ENCODE data around the gene LONRF2.

LONRF2 gene

DNA sequence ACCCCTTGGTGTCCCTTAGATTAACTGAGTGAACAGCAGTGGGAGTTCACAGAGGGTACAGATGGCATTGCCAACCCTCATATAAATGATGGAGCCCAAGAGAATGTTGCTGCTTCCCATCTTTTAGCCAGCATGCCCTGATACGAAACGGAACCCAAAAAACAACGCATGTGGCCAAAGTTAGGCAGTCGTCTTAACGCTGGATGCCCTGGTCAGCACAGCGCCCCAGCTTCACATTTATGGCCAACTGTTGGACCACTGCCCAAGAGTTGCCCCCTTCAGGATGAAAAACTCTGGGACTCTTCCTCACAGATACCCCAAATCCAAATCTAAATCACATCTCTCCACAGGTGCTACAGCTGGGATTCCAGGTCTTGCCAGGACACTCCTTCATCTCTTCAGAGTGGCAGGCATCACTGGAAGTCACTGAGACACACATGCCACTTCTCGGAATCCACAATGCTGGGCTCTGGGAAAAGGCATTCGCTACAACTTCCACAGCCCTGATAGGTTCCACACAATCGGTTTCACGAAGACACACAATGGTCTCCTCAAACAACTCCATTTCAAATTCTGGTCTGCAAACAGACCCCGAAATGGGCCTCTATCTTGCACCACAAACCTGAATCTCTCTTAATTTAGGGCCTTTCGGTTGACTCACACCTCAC is 44.6 kb downstream of the LONRF2 start:
- no peak for DNase-seq (ENCODE audit: extremely low spot score, insufficient read length, low read depth)
- FAIRE-seq = no peak

DNA sequence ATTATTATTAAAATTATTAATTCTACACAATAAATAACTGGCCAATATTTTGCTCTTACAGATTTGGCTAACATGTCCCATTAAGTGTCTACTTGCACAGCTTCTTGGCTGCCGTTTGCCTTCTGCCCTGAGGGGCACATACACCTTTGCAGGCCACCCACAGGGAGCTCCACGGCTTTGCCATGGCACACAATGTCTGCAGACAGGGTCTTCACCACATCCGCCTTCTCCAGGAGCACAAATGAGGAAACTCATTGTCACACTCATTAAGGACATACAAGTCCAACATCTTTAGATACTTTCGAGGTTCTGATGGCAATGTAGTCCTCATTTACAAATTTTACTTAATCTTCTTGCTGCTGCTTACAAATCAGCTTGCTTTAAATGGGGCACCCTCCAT is 45.6 kb downstream of the LONRF2 start:
- no peak for DNase-seq (ENCODE audit: extremely low spot score, insufficient read length, low read depth)
- no peak for FAIRE-seq

DNA sequence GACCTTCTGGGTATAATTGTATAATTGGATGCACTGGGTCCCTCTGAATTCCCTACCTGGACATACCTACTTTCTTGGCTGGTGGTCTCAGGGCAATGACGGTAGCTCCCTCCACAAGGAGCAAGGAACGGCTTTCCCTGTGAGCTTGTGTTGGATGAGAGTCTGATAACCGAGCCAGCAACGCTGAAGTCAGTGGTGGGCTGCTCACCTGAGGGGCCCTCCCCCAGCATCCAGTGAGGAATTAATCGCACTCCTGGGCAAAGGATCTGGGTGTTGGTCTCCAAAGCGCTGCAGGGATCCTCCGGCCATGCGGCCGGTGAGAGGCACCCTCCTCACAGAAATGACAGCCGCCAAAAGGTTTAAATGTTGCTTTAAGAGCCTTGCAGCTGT is 47.1 kb downstream of the LONRF2 start:
- no peak for DNase-seq (ENCODE audit: extremely low spot score, insufficient read length, low read depth)
- FAIRE-seq = no peak

DNA sequence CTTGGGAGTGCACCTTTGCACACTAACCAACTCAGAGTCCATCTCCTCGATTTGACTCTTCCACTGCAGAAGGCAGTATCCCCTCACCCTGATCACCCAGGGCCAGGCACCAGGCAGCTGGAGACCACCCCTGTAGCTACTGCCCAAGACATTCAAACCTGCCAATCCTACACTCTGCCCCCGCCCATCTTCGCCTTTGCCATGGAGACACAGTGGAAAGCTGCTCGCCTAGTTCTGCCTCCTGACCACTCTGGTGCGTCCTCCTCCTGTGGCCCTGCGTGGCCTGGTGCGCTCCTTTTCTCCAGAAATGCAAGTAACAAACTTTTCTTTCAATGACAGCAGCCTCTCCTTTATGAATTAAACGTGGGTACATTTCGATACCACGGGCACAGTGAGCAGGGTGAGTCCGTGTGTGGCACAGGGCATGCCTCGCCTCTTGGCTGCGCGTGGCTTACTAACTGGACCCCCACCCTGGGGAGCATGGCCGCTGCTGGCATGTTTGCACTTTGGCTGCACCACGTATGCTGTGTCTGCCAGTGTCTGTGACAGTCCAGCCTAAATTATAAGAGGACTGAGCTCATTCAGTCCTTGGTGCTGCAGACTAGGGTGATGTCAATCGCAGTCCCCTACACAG is 47.6 kb downstream of the LONRF2 start:
- no peak for FAIRE-seq
- DNase-seq (ENCODE audit: extremely low spot score, insufficient read length, low read depth) = no peak

DNA sequence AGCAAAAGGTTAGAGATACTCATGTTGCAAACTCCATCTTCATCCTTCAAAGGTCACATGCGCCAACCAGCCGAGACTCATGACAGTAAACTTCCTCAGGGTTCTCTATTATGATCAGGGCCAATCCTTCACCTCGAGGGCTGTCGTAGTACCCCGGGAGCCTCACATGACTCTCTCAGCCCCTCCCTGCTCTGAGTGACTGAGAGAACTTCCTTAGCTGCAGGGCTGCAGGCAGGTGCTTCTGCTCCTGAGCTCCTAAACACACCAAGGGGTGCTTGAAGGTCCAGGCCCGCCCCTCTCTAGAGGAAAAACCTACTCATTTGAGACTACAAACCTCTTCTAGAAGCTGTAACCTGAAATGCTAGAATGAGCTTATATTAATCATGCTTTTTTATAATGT is 48.2 kb downstream of the LONRF2 start:
- FAIRE-seq (no peak), DNase-seq (ENCODE audit: extremely low spot score, insufficient read length, low read depth) (no peak)

DNA sequence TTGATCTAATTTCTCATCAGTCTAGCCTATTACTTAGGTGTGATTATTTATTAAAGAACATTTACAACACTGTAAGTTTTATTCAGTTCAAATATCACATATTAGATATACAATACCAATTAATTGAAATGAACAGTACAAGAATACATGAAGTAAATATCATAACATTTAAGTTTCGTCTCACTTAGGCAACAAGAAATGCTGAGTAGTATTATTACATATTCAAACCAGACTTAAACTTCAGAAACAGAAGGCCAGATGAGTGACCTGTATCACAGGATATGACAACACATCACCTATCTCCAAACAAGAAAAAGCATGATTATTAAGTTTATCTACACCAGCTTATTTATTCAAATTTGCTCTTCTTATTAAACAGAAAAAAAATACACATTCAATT is 48.9 kb downstream of the LONRF2 start:
- DNase-seq (ENCODE audit: extremely low spot score, insufficient read length, low read depth) = no peak
- FAIRE-seq = no peak

DNA sequence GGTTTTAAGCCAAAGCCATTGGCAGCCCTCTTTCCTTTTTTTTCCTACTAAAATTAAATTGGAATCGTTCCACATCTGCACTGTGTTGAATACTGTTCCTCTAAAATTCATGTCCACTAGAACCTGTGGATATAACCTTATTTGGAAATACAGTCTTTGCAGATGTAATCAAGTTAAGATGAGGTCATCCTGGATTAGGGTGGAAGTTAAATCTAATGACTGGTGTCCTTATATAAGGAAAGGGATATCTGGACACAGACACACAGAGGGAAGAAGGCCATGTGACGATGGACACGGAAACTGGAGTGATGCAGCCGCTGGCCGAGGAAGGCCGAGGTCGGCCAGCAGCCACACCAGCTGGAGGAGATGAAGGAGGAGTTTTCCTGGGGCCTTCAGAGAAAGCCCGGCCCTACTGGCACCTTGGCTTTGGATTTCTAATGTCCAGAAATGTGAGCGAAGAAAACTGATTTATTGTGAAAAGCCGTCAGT is 49.4 kb downstream of the LONRF2 start:
- no peak for FAIRE-seq

DNA sequence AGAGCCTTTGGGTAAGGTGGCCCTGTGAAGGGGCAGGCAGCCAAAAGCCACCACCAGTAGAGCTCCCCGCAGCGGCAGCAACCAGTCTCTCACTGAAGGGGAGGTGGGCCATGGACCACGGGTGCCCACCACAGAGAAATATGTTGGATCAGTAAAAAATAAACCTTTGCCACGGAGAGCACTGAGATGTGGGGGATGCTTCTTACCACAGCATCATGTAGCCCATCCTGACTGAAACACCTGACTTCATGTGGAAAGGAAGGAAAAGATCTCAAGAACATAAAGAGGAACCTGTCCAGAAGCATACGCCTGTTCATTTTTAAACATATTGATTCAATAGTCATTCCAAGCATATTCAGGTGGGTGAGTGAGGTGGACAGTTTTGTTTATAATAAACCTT is 51.1 kb downstream of the LONRF2 start:
- no peak for DNase-seq (ENCODE audit: extremely low spot score, insufficient read length, low read depth)
- no peak for FAIRE-seq

More for the DNA sequence above, 49.4 kb downstream of the LONRF2 start:
- no peak for DNase-seq (ENCODE audit: extremely low spot score, insufficient read length, low read depth)

DNA sequence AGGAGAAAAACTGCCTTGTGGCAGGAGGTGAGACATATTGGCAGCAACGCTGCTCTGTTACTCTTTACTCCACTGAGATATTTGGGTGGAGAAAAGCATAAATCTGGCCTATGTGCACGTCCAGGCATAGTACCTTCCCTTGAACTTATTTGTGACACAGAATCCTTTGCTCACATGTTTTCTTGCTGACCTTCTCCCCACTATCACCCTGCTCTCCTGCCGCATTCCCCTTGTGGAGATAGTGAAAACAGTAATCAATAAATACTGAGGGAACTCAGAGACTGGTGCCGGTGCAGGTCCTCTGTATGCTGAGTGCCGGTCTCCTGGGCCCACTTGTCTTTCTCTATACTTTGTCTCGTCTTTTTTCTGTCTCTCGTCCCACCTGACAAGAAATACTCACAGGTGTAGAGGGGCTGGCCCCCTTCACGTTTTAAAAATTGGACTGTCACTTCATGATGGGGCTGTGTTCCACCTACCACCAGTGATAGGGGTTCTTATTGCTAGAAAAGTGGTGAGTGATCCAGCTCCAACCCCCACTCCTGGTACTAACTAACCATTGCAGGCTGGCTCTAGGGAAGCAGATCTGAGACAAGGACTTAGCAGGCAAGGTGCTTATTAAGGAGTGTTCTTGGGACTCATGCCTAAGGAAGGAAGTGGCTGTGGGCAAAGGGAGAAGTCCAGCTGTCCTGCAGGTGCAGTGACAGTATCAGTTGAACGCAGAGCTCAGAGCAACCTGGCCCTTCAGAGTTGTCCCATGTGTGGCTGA is 51.7 kb downstream of the LONRF2 start:
- DNase-seq (ENCODE audit: extremely low spot score, insufficient read length, low read depth) = no peak
- FAIRE-seq = no peak

DNA sequence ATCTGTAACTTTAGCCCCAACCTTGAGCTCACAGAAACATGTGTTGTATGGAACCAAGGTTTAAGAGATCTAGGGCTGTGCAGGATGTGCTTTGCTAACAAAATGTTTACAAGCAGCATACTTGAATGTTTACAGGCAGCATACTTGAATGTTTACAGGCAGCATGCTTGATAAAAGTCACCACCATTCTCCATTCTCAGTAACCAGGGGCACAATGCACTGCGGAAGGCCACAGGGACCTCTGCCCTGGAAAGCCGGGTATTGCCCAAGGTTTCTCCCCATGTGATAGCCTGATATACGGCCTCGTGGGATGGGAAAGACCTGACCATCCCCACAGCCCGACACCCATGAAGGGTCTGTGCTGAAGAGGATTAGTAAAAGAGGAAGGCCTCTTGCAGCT is 52.4 kb downstream of the LONRF2 start:
- FAIRE-seq (no peak), DNase-seq (ENCODE audit: extremely low spot score, insufficient read length, low read depth) (no peak)

DNA sequence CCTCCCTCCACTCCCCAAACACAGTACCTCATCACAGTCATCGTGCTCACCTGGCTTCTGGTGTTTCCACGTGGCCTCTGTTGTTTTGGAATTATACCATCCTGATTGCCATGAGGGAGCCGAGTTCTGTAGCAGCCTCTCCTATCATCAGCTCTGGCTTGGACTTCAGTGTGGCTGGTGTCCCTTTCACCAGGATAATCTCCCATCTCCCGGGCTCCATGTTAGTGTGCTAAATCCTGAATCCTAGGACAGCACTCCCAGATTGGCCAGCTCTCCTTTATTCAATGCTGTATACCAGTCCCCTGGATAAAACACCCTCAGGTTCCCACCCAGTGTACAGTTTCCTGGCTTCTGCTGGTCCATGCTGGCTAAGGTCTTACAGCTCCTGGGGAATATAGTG is 53.3 kb downstream of the LONRF2 start:
- DNase-seq (ENCODE audit: extremely low spot score, insufficient read length, low read depth) (no peak), FAIRE-seq (no peak)

DNA sequence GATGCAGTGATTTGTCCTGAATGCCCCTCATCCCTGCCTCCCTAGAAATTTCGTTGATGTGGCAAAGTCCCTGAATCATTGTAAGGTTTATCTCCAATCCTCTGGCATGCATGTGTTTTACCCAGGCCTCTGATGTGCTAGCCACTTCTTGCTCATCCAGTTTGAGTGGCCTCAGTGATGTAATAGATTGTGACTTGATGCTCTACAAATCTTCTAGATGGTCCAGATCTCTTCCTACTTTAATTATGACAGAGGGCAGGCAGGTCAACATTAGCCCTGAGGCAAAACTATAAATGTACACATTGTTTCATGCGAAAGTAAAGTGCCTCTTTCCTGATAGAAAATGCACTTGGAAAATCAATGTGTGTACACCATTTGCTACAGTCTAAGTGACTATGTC is 54.5 kb downstream of the LONRF2 start:
- FAIRE-seq (no peak), DNase-seq (ENCODE audit: extremely low spot score, insufficient read length, low read depth) (no peak)

DNA sequence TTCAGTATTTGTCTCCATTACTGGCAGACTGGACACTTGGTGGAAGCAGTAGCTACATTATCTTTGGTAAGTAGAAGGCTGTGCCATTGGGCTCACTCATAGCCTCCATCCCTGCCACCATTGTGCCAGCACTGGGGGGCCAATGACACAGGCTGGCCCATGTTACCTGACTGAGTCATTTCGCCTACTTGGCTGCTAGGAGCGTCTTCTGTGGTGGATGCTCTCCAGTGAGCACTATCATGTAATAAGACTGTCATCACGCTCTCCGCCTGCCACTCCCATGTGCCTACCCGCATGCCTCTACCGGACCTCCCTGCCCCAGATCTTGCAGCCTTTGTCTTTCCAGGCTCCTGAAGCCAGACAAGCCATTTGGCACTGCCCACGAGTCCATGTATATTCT is 56.2 kb downstream of the LONRF2 start:
- no peak for FAIRE-seq
- no peak for DNase-seq (ENCODE audit: extremely low spot score, insufficient read length, low read depth)

DNA sequence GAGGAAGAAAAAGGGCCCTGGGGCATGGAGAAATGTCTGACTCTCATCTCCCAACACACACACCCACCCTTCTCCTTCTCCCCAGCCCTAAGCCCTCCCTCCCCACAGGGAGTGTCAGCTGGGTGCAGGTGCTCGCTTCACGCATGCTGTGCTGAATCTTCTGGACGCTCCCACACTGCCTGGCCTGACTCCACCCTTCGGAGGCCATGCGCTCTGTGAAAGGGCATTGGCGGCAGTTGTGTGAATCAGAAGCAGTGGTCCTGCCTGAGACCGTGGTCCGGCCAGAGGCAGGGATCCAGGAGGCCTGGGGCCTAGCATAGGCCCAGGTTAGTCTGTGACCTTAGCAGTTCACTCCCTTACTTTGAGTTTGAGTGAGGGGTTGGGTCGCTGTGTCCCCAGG is 57.1 kb downstream of the LONRF2 start:
- no peak for FAIRE-seq
- DNase-seq (ENCODE audit: extremely low spot score, insufficient read length, low read depth) = no peak

DNA sequence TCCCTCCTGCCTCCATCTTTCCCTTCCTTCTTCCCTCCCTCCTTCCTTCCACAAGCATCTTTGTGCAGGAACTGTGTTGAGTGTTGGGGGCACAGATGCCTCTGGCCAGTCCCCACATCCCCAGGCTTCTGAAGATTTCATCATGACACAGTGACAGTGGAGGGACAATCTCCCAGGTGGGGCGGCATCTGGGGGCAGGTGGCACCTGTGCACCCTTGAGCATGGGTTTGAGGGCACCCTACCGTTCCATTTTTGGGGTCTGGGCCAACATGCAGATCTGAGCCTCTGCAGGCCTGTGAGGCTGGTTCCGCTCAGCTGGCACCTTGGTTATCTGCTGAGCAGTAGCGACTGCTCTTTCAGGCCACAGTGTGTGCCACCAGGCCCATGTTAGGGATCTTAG is 57.6 kb downstream of the LONRF2 start:
- no peak for DNase-seq (ENCODE audit: extremely low spot score, insufficient read length, low read depth)
- FAIRE-seq = no peak

DNA sequence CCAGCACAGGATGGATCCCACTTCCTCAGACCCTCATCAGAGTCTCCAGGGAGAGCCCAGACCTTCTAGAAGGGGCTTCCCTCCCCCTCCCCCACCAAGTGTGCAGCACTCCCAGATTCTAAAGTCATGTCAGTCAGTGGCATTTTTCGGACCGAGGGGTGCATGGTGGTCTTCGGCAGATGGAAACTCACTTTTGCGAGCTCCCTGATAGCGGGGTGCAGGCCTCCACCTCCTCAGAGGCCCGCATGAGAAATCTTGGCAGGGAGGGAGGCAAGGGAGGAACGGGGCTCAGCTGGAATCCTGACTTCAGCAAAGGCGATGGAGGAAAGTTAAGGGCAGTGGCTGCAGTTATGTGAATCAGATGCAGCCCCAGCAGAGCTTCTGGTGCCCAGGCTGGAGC is 58.2 kb downstream of the LONRF2 start:
- FAIRE-seq = no peak

DNA sequence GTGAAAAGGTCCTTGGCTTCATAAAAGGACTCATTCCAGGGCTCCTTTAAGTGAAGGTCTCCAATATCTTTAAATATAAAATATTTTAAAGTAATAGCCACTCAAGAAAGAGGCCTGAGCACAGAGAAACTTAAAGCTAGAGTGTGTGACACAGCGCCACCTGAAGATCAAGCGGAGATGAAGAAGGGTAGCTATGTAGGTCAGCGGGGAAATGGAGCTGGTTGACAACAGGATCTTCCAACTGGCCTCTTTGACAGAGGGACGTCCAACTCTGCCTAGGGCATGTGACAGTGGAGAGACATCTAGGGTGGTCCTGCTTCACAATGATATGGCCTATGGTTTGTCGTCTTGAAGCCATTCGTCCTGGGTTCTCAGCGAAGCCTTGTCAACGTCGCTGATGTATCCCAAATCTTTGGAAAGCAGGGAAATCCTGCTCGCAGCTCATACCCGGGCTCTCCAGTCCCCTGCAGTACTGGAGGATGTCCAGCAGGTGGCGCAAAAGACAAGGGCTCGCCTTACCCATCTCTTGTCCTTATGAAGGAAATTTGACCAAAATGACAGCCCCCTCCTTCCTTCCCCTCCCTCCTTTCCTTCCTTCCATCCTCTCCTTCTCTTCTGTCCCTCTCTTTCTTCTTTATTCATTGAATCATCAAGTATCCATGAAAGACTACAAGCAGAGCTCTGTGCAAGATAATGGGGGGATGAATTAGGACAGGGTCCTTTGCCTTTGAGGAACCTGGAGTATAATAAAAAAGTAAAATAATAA is 59.6 kb downstream of the LONRF2 start:
- FAIRE-seq (peak; percentile 66), DNase-seq (ENCODE audit: extremely low spot score, insufficient read length, low read depth) (peak; percentile 33)

More for the DNA sequence above, 58.2 kb downstream of the LONRF2 start:
- no peak for DNase-seq (ENCODE audit: extremely low spot score, insufficient read length, low read depth)

DNA sequence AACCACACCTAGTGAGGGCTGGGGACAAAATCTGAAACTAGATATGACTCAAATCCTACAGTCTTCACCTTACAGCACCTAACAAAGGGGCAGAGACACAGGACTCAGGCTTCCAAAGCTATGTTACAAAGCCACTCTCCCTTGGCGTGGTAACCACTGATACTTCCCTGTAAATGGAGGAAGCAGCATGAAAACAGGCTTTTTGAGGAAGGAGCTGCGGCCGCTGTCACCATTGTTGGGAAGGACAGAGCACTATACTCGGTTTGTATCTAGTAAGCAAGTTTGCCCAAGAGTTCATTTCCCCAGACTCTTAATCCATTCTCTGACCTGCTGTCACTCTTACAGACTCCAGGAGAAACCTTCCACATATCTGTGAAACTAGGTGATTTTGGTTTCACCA is 60.3 kb downstream of the LONRF2 start:
- FAIRE-seq (no peak), DNase-seq (ENCODE audit: extremely low spot score, insufficient read length, low read depth) (no peak)

DNA sequence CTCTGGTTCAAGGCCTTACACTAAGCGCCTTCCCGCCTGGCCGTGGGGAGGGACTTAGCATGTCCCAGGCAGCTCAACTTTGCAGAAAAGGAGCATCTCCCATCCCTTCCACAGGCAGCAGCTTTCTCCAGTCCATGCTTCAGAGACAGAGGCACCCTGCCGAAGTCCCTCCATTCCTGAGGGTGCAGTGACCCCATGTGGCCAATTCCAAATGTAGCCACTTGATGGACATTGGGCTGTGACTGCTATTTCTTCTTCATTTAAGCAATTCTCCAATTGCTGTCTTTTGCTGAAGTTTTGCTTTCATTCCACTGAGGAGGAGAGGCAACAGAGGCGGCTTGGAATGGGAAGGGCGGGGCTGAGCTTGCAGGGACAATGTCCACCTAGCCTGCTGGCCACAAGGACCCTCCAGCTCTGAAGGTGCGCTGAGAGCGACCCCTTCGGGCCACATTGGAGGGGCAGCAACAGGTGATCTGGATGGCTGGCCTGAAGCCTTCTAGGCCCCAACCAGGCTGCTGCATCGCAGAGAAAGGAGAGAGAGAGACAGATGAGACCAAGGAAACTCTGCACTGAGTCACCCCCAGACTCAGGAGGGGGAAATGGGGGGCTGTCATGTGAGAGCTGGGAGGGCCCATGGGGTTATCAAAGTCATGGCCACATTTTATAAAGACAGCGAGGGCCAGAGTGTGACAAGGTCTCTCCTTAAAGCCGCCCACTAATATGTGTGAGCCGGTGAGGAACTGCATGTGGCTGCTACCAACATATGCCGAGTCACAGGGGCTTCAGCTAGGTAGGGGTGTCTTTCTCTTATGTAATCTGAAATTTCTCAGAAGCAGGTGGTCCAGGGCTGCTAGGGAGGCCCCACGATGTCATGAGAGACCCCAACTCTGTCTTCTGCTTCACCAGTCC is 61.3 kb downstream of the LONRF2 start:
- DNase-seq (ENCODE audit: extremely low spot score, insufficient read length, low read depth) (no peak), FAIRE-seq (no peak)

DNA sequence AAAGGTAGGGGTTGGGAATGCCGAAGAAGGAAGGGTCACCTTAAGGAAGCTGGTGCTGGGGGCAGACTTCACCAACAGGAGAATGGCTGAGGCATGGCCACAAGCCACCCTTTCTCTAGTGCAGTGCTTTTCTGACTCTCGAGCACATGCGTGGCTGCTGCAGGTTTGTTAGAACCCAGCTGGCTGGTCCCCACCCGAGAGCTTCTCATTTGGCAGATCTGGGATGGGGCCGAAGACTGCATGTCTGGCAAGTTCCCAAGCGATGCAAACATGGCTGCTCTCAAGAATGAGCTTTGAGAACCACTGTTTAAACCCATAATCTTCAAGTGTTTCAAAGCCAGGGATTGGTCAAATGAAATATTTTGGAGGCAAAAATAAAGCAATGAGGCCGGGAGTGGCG is 63.2 kb downstream of the LONRF2 start:
- DNase-seq (ENCODE audit: extremely low spot score, insufficient read length, low read depth) (no peak), FAIRE-seq (no peak)
